ENCODE results near the gene TFDP1. TPM values are rescaled to one million over a fixed set of nuclear protein-coding genes. Genes with fewer than 3 reads are reported as not detected.
A peak's percentile ranks its signal among the peaks of the same experiment; 100 is the strongest.

The TFDP1 gene
- total and polyA plus RNA-seq, 12 donors: 16.4 to 51.4 (median 37.5) TPM

GRCh38 chr13:113654175-113654560, 69.6 kb downstream of the TFDP1 start:
- Histone ChIP-seq H3K4me3 (no peak overlapping the region), H3K4me1 (peaks cover 0 to 4% (median 0%) of the 10 kb centered on the region in 9 donors), H3K36me3 (no peaks in the 10 kb centered on the region), H3K27me3 (peaks cover 0 to 4% (median 0%) of the 10 kb centered on the region in 7 donors), H3K9me3 (no peaks in the 10 kb centered on the region), H3K27ac (no peak overlapping the region)
- intact Hi-C loops (cut with DNase I): no loop called here
- TF ChIP-seq, protein P1, sequence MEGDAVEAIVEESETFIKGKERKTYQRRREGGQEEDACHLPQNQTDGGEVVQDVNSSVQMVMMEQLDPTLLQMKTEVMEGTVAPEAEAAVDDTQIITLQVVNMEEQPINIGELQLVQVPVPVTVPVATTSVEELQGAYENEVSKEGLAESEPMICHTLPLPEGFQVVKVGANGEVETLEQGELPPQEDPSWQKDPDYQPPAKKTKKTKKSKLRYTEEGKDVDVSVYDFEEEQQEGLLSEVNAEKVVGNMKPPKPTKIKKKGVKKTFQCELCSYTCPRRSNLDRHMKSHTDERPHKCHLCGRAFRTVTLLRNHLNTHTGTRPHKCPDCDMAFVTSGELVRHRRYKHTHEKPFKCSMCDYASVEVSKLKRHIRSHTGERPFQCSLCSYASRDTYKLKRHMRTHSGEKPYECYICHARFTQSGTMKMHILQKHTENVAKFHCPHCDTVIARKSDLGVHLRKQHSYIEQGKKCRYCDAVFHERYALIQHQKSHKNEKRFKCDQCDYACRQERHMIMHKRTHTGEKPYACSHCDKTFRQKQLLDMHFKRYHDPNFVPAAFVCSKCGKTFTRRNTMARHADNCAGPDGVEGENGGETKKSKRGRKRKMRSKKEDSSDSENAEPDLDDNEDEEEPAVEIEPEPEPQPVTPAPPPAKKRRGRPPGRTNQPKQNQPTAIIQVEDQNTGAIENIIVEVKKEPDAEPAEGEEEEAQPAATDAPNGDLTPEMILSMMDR (IDR thresholded peaks at IDR 0.05): no peak
- no peak for ATAC-seq
- no peak for DNase-seq
- 56 to 58% methylated on average over 9 of the region's 9 CpGs for WGBS, 2 donors

DNA sequence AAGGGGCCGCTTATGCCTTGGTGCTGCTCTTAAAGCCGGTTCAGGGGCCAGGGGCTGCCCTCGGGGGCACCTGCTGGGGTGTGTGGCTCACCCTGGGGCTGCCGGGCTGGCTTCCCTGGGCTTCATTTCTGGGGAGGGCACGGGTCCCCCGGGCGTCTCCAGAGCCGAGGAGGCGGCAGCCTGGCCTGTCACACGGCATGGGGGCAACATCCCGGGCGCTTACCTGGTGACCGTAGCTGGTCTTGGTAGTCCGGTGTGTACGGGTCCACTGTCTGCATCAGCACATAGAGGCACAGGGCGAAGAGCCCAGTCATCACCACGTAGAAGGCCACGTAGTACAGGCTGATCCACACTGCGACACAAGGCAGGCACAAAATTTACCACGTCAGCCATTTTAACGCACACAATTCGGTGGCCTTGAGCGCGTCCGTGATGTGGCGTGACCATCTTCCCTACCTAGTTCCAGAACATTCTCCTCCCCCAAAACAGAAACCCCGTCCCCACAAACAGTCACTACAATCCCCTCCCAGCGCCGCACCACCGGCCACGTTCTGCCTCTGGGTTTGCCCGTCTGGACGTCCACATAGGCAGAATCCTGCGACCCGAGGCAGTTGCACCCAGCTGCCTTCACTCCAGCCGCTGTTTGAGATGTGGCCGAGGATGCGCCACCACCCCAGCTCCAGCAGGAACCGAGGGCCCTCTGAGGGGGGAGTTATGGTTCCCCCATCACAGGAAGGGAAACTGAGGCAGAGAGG, 70.2 kb downstream of the TFDP1 start:
- intact Hi-C loops (cut with DNase I): no loop called here
- no peak for ATAC-seq
- Histone ChIP-seq H3K27me3 (peaks cover 0 to 4% (median 0%) of the 10 kb centered on the region in 7 donors), H3K36me3 (no peaks in the 10 kb centered on the region), H3K9me3 (no peaks in the 10 kb centered on the region), H3K4me1 (no peaks in the 10 kb centered on the region), H3K27ac (no peak overlapping the region), H3K4me3 (no peak overlapping the region)
- WGBS, 2 donors: 90 to 93% methylated on average over 39 of the region's 39 CpGs
- TF ChIP-seq, protein P1 (IDR thresholded peaks at IDR 0.05): no peak
- DNase-seq: no peak

GRCh38 chr13:113655346-113656002, 70.9 kb downstream of the TFDP1 start:
- H3K27me3 ChIP-seq: peaks cover 0 to 4% (median 0%) of the 10 kb centered on the region in 7 donors
- peaks cover 0 to 3% (median 0%) of the 10 kb centered on the region in 11 donors for H3K9me3 ChIP-seq
- no peak for ATAC-seq
- no peaks in the 10 kb centered on the region for H3K36me3 ChIP-seq
- TF ChIP-seq, protein P1 (IDR thresholded peaks at IDR 0.05): no peak
- no peak overlapping the region for H3K27ac ChIP-seq
- WGBS, 2 donors: 84 to 91% methylated on average over 15 of the region's 15 CpGs
- intact Hi-C loops (cut with DNase I): no loop called here
- no peak for DNase-seq
- H3K4me1 ChIP-seq: no peaks in the 10 kb centered on the region
- no peak overlapping the region for H3K4me3 ChIP-seq

DNA sequence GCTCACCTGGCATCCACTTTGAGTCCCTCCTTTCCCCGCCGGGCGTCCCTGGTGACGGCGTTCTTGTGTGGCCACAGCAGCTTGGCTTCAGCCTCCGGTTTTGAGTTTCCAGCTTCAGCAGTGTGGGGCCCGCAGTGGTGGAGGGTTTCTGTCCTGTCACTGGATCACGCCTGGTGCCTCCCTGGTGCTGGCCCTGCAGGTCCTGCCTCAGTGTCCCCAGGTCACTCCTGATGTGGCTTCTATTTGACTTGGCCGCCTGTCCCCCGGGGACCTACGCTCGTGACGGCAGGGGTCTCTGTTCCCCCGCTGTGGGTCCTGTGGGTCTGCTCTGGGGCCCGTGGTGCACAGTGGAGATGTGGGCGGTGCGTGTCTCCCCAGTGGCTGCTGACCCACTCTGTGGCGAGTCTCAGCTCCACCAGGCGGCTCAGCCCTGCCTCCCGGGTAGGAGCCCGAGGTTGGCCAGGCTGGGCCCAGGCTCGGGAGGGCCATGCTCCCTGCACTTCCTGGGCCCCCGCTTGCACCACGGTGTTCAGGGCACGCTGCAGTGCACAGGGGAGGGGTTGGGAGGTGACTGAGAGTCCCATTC, 71.5 kb downstream of the TFDP1 start:
- DNase-seq: no peak

More for the DNA sequence above, 71.5 kb downstream of the TFDP1 start:
- H3K9me3 ChIP-seq: peaks cover 0 to 9% (median 1%) of the 10 kb centered on the region in 11 donors
- H3K27me3 ChIP-seq: peaks cover 0 to 4% (median 0%) of the 10 kb centered on the region in 7 donors
- peak in 1 of 8 donors; percentile 13 for ATAC-seq
- H3K4me1 ChIP-seq: no peaks in the 10 kb centered on the region
- intact Hi-C loops (cut with DNase I): no loop called here
- no peak overlapping the region for H3K4me3 ChIP-seq
- 92 to 95% methylated on average over 25 of the region's 25 CpGs for WGBS, 2 donors
- no peak overlapping the region for H3K27ac ChIP-seq
- H3K36me3 ChIP-seq: no peaks in the 10 kb centered on the region
- TF ChIP-seq, protein P1 (IDR thresholded peaks at IDR 0.05): no peak

All from heart right ventricle (tissue), 16 donors.